Measurements from ENCODE around the gene PWWP2A. TPM values are rescaled to one million over a fixed set of nuclear protein-coding genes. Genes with fewer than 3 reads are reported as not detected.

The PWWP2A gene
- total and polyA plus RNA-seq, 3 experiments from 2014 or later: 24.0 to 31.7 (median 26.2) TPM

- H3K4me3 Mint-ChIP-seq: no peak overlapping the region
- H3K27me3 Mint-ChIP-seq: no peaks in the 10 kb centered on the region
- H3K27me3 ChIP-seq (ENCODE audit: insufficient read depth, low read length, poor library complexity, severe bottlenecking): no peaks in the 10 kb centered on the region
- H3K9me3 Mint-ChIP-seq: no peaks in the 10 kb centered on the region
- ChIA-PET CTCF (no interaction called here), POLR2A (no interaction called here)
- H3K36me3 ChIP-seq (ENCODE audit: insufficient read depth, low read length): peaks cover 17% of the 10 kb centered on the region
- peaks cover 0 to 8% (median 4%) of the 10 kb centered on the region in 3 donors for H3K4me1 Mint-ChIP-seq
- H3K36me3 Mint-ChIP-seq: peaks cover 6 to 68% (median 27%) of the 10 kb centered on the region in 3 donors
- no peak for DNase-seq
- H3K9me3 ChIP-seq (ENCODE audit: low read length): no peaks in the 10 kb centered on the region
- peak overlapping the region in 2 of 8 donors; percentile 13 to 64 for H3K27ac Mint-ChIP-seq
- H3K4me3 ChIP-seq (ENCODE audit: low read length): no peak overlapping the region
- H3K27ac ChIP-seq (ENCODE audit: low read depth, low read length): no peak overlapping the region
- no peaks in the 10 kb centered on the region for H3K4me1 ChIP-seq (ENCODE audit: insufficient read depth, low read length)
Measured at GRCh38 chr5:160044391-160044804, 74.9 kb downstream of the PWWP2A start.

GRCh38 chr5:160042671-160043070 is 76.6 kb downstream of the PWWP2A start:
- no peaks in the 10 kb centered on the region for H3K9me3 Mint-ChIP-seq
- no peak for DNase-seq
- Histone ChIP-seq H3K9me3 (ENCODE audit: low read length) (no peaks in the 10 kb centered on the region), H3K36me3 (ENCODE audit: insufficient read depth, low read length) (peaks cover 11% of the 10 kb centered on the region), H3K27me3 (ENCODE audit: insufficient read depth, low read length, poor library complexity, severe bottlenecking) (no peaks in the 10 kb centered on the region), H3K4me3 (ENCODE audit: low read length) (no peak overlapping the region), H3K27ac (ENCODE audit: low read depth, low read length) (no peak overlapping the region), H3K4me1 (ENCODE audit: insufficient read depth, low read length) (no peaks in the 10 kb centered on the region)
- no peak overlapping the region for H3K27ac Mint-ChIP-seq
- ChIA-PET CTCF (interaction anchor here (1.3 kb wide), 1 partner anchor 21 kb away, joined by 3 read pairs; no protein-coding TSS in a partner anchor), POLR2A (no interaction called here)
- no peaks in the 10 kb centered on the region for H3K27me3 Mint-ChIP-seq
- H3K4me3 Mint-ChIP-seq: no peak overlapping the region
- peaks cover 7 to 66% (median 25%) of the 10 kb centered on the region in 3 donors for H3K36me3 Mint-ChIP-seq
- H3K4me1 Mint-ChIP-seq: peaks cover 0 to 6% (median 4%) of the 10 kb centered on the region in 3 donors

Other genes starting within 250 kb of the PWWP2A start
- gene ADRA1B, start 203.0 kb downstream of the PWWP2A start, total RNA-seq: not detected
- not detected for gene ADRA1B, start 203.0 kb downstream of the PWWP2A start, polyA plus RNA-seq
- 10 to 100 TPM; 66.4 to 70.7 TPM for gene TTC1, start 110.3 kb downstream of the PWWP2A start, total RNA-seq
- gene TTC1, start 110.3 kb downstream of the PWWP2A start, polyA plus RNA-seq: 99.8 TPM
- not detected for gene FABP6, start 110.1 kb upstream of the PWWP2A start, total RNA-seq
- gene FABP6, start 110.1 kb upstream of the PWWP2A start, polyA plus RNA-seq: not detected
- gene CCNJL, start 193.1 kb upstream of the PWWP2A start, total RNA-seq: not detected
- gene CCNJL, start 193.1 kb upstream of the PWWP2A start, polyA plus RNA-seq: not detected

Measured in CD8-positive, alpha-beta memory T cell (primary cell).